Measurements from ENCODE around the gene EFL1. TPM values are rescaled to one million over a fixed set of nuclear protein-coding genes. Genes with fewer than 3 reads are reported as not detected.

The EFL1 gene
- total and polyA plus RNA-seq, 2 donors (not counting 3 experiments of a cell fraction or from before 2014, with no cell fraction given), result 6.6 to 21.9 TPM

DNA sequence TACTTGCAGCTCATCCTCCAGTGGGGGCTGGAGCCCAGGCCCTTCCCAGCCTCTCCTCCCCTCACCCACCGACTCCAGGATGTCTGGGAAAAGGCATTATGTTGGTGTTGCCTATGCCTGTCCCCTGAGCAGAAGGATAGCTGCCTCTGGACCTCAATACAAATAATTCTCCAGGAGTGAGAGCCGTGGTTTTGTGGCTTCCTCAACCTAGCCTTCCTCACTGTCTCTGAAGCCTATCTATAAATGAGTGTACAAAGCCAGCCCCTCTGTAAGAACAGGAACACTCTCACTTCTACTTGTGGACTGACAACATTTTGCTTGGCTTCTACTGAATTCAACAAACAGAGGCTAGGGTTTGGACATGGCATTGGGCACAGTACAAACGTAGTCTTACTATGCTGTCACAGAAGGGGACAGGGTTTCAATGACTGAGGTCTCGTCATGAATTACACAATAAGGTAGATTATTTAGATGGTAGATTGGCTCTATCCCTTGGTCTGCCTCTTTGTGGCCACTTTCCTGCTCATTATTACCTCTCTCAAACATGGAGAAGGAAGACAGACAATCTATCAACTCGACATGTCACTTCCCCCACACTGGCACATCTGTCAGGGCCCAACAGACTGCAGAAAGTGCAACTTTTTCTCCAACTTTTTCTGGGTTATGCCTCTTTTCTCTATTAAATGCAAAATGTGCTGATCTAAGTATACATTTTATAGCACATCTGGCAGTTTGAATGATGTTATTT lies 134.0 kb downstream of the EFL1 start:
- no peak overlapping the region for H3K9ac ChIP-seq (replicated peaks; ENCODE audit: extremely low read depth, insufficient read depth, low read length)
- H3K36me3 ChIP-seq (ENCODE audit: control insufficient read depth in 2 of 2, extremely low read depth in 1 of 2, insufficient read depth in 2 of 2, low read length in 2 of 2), result peaks cover 0 to 3% of the 10 kb centered on the region in 2 experiments
- H3K27me3 ChIP-seq (ENCODE audit: control insufficient read depth in 2 of 2, insufficient read depth in 2 of 2, low read length in 2 of 2), result no peaks in the 10 kb centered on the region
- no peaks in the 10 kb centered on the region for H3K4me1 ChIP-seq (ENCODE audit: control insufficient read depth, extremely low read depth, insufficient read depth, low read length)
- H3K4me3 ChIP-seq (replicated peaks in 1 of 3; ENCODE audit: insufficient read depth in 1 of 3, low read depth in 1 of 3, low read length in 3 of 3), result no peak overlapping the region
- dilution Hi-C loops (cut with MboI; ENCODE audit: extremely low pct_ligation_motif_present, low sequenced_read_pairs) (no loop called here), intact Hi-C loops (cut with micrococcal nuclease) (no loop called here)
- no peaks in the 10 kb centered on the region for H3K9me1 ChIP-seq (replicated peaks; ENCODE audit: control insufficient read depth, extremely low read depth, insufficient read depth, low read length)
- no peak overlapping the region for H3K4me2 ChIP-seq (ENCODE audit: insufficient read depth, low read length)
- FAIRE-seq (no peak), DNase-seq (ENCODE audit: low read depth, low spot score) (no peak)
- BruUV-seq (replicated peaks), result no TSS peak
- POLR2A ChIA-PET, result no interaction called here
- no peak overlapping the region for H3K27ac ChIP-seq (ENCODE audit: insufficient read depth, low read depth, low read length)
- CTCF ChIA-PET, result interaction anchor here (1.8 to 2.8 kb wide), 3 partner anchors 12 to 20 kb away, joined by 9 to 14 read pairs (median 12); no protein-coding TSS in a partner anchor
- no peaks in the 10 kb centered on the region for H3K79me2 ChIP-seq (ENCODE audit: control insufficient read depth, insufficient read depth, low read length)
- no peaks in the 10 kb centered on the region for H3K9me3 ChIP-seq (replicated peaks; ENCODE audit: control insufficient read depth, insufficient read depth, low read length)
- no peaks in the 10 kb centered on the region for H4K20me1 ChIP-seq (replicated peaks; ENCODE audit: control insufficient read depth, extremely low read depth, insufficient read depth, low read length)
- H2AFZ ChIP-seq (ENCODE audit: low read depth, low read length), result no peak overlapping the region
- no peak for TF ChIP-seq MAX (IDR thresholded peaks at IDR 0.05; ENCODE audit: insufficient read depth, insufficient read length)
- TF ChIP-seq EZH2 (IDR thresholded peaks at IDR 0.05; ENCODE audit: borderline replicate concordance, low read depth, low read length, severe bottlenecking), result no peak
- TF ChIP-seq POLR2AphosphoS5 (IDR thresholded peaks at IDR 0.05; ENCODE audit: insufficient read depth, low read depth, low read length), result no peak
- TF ChIP-seq FOS (IDR thresholded peaks at IDR 0.05; ENCODE audit: borderline replicate concordance, insufficient read depth, low read length), result no peak
- TF ChIP-seq POLR2A (IDR thresholded peaks at IDR 0.05; ENCODE audit: low read depth, low read length), result no peak
- no peak for TF ChIP-seq GATA2 (IDR thresholded peaks at IDR 0.05; ENCODE audit: insufficient read depth, insufficient read length, low read depth, low read length)
- TF ChIP-seq, protein P1, sequence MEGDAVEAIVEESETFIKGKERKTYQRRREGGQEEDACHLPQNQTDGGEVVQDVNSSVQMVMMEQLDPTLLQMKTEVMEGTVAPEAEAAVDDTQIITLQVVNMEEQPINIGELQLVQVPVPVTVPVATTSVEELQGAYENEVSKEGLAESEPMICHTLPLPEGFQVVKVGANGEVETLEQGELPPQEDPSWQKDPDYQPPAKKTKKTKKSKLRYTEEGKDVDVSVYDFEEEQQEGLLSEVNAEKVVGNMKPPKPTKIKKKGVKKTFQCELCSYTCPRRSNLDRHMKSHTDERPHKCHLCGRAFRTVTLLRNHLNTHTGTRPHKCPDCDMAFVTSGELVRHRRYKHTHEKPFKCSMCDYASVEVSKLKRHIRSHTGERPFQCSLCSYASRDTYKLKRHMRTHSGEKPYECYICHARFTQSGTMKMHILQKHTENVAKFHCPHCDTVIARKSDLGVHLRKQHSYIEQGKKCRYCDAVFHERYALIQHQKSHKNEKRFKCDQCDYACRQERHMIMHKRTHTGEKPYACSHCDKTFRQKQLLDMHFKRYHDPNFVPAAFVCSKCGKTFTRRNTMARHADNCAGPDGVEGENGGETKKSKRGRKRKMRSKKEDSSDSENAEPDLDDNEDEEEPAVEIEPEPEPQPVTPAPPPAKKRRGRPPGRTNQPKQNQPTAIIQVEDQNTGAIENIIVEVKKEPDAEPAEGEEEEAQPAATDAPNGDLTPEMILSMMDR (IDR thresholded peaks at IDR 0.05; ENCODE audit: extremely low read depth in 1 of 2, insufficient read depth in 1 of 2, low read depth in 1 of 2, low read length in 2 of 2), result no peak
- TF ChIP-seq JUN (IDR thresholded peaks at IDR 0.05; ENCODE audit: borderline replicate concordance, insufficient read depth, insufficient read length, low read depth), result no peak
- TF ChIP-seq MYC (IDR thresholded peaks at IDR 0.05; ENCODE audit: low read depth, low read length), result no peak

Data from endothelial cell of umbilical vein (primary cell).